ENCODE measurements around the gene LCN6.

DNA sequence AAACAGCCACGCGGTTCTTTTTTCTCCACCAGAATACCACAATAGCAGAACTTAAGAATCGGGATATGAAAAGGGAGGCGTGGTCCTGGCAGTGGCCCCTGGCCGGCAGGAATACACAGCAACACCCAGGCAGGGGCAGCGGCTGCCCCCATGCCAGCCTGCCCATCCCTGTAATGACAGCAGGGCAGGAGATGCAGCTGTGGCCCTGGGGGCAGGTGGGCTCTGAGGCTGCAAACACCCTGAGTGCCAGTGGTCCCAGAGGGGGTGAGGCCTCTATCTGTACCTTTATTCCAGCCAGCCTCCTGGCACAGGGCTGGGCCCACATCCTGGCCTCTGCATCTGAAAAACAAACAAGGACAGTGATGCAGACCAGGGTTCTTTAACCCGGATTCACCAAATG lies 23.6 kb downstream of the LCN6 start:
- TF ChIP-seq, protein P1, sequence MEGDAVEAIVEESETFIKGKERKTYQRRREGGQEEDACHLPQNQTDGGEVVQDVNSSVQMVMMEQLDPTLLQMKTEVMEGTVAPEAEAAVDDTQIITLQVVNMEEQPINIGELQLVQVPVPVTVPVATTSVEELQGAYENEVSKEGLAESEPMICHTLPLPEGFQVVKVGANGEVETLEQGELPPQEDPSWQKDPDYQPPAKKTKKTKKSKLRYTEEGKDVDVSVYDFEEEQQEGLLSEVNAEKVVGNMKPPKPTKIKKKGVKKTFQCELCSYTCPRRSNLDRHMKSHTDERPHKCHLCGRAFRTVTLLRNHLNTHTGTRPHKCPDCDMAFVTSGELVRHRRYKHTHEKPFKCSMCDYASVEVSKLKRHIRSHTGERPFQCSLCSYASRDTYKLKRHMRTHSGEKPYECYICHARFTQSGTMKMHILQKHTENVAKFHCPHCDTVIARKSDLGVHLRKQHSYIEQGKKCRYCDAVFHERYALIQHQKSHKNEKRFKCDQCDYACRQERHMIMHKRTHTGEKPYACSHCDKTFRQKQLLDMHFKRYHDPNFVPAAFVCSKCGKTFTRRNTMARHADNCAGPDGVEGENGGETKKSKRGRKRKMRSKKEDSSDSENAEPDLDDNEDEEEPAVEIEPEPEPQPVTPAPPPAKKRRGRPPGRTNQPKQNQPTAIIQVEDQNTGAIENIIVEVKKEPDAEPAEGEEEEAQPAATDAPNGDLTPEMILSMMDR (IDR thresholded peaks at IDR 0.05) = no peak
- TF ChIP-seq POLR2A (IDR thresholded peaks at IDR 0.05) = no peak
